IPS DF 6.9 (cell line): ENCODE data around the gene SLC35D2.

Experiments
- DNase-seq: peaks from one replicate; pipeline ENCODE4 v3.0.0-alpha.2; 2013; ENCODE audit warnings: low read depth, low spot score
- H3K27ac ChIP-seq: one replicate; pipeline ENCODE4 v1.5.1; 2013; ENCODE audit warnings: low read length, control low read depth
- H3K27me3 ChIP-seq: 2 replicates; pipeline ENCODE4 v1.6.1; 2013; ENCODE audit warnings: mild to moderate bottlenecking, low read length; ENCODE audit not compliant: control insufficient read depth, insufficient read depth
- H3K36me3 ChIP-seq: 2 replicates; pipeline ENCODE4 v1.6.1; 2013; ENCODE audit warnings: low read length; ENCODE audit not compliant: control insufficient read depth, insufficient read depth
- H3K4me1 ChIP-seq: 2 replicates; pipeline ENCODE4 v1.6.1; 2013; ENCODE audit warnings: low read length; ENCODE audit not compliant: control insufficient read depth, insufficient read depth
- H3K4me3 ChIP-seq: 2 replicates; pipeline ENCODE4 v1.5.1; 2013; ENCODE audit warnings: mild to moderate bottlenecking, low read length
- H3K9me3 ChIP-seq: 2 replicates; pipeline ENCODE4 v1.6.1; 2013; ENCODE audit warnings: low read length, inconsistent platforms; ENCODE audit not compliant: control insufficient read depth, insufficient read depth
- WGBS: extraction: QIAGEN DNeasy Blood & Tissue Kit; methylation state at CpG from one replicate; pipeline ENCODE4 v1.1.7; 2013; ENCODE audit warnings: mixed read lengths, missing lambda C conversion rate; ENCODE audit not compliant: insufficient read length, insufficient coverage; 5-methylcytosine and 5-hydroxymethylcytosine counted together

The SLC35D2 gene

GRCh38 chr9:96274939-96275338, 108.6 kb downstream of the SLC35D2 start:
- no peak overlapping the region for H3K27ac ChIP-seq
- H3K27me3 ChIP-seq, result no peaks in the 10 kb centered on the region
- no CpG with 5 or more reads among the region's 2 CpGs for WGBS
- no peaks in the 10 kb centered on the region for H3K4me1 ChIP-seq
- peaks cover 5% of the 10 kb centered on the region; the same call in 1 of the 2 replicates for H3K9me3 ChIP-seq
- no peaks in the 10 kb centered on the region for H3K36me3 ChIP-seq
- no peak overlapping the region for H3K4me3 ChIP-seq
- no peak for DNase-seq
